DMS53 (cell line): ENCODE results near the gene TOPBP1.
"Not testable (repeated sequence)": the region's sequence is repeated elsewhere in the genome, so short reads cannot be mapped to it uniquely, and the experiment has no call there.

ENCODE experiments used
- DNase-seq: peaks from one replicate; lab custom pipeline; 2025; lab: John Stamatoyannopoulos, UW

The TOPBP1 gene

DNA sequence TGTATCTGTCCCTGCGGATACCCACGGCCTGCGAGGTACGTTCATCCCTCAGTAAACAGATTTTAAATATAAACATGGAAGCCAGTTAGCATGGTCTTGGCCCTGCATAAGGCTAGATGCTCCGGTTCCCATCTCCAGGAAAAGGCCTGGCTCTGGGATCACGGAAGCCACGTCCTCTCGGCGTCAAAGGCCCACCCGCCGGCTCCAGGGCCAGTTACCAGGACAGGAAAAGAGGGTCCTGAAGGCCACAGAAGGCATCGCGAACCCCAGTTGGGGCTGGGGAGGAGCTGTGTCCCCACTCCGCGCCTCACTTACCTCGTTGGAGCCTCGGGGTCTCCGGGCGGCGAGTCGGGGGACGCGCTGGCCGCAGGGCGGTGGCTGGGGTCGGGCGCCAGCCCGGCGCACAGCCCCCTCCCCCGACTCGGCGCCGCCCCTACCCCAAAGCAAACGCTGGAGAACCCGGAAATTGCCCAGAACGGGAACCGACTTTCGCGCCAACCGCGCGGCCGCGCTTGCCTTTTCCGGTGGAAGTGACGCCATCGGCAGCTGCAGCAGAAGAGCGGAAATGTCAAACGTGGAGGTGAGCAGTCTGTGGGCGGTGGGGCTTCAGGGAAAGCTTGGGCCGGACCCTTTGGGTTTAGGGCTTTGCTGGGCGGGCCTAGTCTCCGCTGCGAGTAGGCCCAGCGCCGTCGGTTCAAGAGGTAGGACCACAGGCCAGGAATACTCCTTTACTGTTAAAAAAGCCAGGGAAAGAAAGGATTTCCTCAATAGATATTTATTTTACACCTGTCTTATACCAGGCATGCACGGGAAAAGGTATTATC, at the start of gene TOPBP1:
TOPBP1 (minus strand) TSS at position 488 of the 824 bp plus-strand sequence. CDS start 814 bp downstream, outside the sequence.
- peak; percentile 91 for DNase-seq

DNA sequence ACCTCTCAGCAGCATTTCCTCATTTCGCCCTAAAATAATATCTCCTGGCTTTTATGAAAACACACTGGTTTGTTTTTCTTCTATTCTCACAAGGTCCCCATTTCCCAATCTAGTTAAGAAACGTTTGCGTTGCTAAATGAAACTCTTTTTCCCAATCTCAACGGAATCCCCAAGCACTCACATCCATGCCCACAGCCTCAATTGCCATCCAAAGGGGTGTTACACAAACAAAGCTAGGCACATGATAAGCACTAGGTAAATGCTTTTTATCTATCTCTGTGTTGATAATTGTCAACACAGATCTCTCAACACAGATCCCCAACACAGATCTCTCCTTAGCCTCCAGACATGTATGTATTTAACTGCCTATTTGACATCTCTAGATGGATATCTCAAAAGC, 49.3 kb upstream of the TOPBP1 start:
- no peak for DNase-seq

DNA sequence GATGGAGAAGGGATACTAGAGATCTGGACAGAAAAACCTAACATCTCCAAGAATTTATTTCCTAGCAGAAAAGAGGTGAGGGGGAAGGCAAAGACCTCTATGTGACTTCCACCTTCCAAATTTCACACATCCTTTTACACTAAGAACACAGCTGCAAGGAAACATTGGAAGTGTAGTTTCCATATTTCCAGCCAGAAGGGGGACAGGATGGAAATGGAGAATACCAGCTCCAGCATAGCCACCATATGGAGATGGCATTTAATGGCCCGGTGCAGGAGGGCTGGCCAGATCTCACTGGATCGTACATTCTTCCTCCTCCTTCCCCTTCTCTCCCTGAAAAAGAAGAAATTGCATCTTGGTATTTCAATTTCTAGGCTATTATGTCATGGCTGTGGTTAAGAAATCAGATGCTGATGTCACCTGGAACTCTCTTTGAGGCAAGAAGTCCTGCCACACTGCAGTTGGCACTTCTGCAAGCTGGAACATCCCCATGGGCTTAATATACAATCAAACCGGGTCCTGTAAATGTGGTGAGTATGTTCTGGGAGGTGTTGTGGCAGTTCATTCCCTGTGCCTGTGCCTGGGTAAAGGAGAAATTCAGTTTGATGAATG, 47.5 kb upstream of the TOPBP1 start:
- DNase-seq, result no peak

DNA sequence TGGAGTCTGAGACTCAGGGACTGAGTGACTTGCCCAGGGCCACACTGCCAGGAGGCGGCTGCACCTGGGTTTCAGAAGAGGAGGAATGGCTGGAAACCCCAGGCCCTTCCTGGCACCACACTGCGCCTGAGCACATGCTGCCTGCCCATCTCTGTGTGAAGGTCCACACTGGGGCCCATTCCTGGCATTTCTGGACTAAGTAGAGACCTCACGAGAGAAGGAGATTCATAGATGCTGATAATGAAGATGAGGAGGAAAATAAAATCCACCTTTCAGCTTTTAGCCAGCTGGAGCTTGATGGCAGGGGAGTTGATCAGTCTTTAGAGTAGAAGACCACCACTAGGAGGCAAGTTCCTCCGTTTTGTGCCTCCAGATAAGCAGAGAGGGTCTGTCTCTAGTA, 44.3 kb upstream of the TOPBP1 start:
- DNase-seq, result no peak

DNA sequence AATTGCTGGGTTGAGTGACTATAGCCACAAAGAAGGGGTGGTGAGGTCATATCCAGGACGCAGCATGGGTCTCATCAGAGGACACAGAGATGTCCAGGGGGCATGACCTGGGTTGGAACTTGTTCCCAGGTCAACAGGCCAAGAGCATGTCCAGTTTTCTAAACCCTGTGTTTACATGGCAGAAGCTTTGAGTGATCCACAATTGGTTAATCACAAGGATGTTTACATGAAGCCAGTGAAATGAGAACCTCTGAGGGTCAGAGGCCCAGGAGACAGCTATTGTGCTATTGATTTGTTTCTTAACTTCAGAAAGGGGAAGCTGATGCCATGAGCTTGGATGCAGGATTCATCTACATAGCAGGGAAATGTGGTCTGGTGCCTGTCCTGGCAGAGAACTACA, 42.2 kb upstream of the TOPBP1 start:
- DNase-seq, result no peak

GRCh38 chr3:133701435-133702358, 40.0 kb upstream of the TOPBP1 start:
- DNase-seq, result no peak

GRCh38 chr3:133700351-133700750, 38.6 kb upstream of the TOPBP1 start:
- no peak for DNase-seq

- no peak for DNase-seq
These were observed 38.2 kb upstream of the TOPBP1 start for GRCh38 chr3:133699903-133700302.

DNA sequence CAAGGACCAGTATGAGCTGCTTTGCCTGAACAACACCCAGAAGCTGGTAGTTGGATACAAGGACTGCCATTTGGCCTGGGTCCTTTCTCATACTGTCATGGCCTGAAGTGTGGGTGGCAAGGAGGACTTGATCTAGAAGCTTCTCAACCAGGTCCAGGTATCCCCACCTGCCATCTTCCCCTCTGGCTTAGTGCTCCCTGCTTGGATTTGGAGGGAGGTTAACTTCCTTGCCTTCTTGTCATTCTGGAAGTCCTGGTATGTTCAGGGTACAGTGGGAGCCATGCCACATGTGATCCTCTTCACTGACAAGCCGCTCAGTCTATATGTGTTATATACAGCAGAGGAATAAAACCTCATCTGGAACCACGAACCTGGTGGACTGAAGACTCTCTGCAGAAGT, 37.7 kb upstream of the TOPBP1 start:
- DNase-seq, result no peak

DNA sequence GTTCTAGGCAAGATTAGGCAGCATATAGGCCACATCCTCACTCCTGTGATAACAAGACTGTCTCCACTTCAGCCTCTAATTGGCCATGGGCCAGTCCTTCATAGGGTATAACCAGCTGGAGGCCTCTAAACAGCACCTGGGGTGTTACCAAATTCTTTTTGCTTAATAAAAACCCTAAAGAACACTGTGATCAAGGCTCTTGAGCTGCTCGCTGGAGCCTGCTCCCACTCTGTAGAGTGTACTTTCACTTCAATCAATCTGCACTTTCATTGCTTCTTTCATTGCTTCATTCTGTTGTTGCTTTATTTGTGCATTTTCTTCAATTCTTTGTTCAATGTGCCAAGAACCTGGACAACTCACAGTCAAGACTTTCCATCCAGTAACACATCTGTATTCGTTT, 36.2 kb upstream of the TOPBP1 start:
- DNase-seq, result no peak

- no peak for DNase-seq
These were observed 33.9 kb upstream of the TOPBP1 start for GRCh38 chr3:133695560-133696171.

- no peak for DNase-seq
These were observed 32.8 kb upstream of the TOPBP1 start for GRCh38 chr3:133694288-133695268.

GRCh38 chr3:133693821-133694220, 32.1 kb upstream of the TOPBP1 start:
- no peak for DNase-seq

- DNase-seq, result no peak
These were observed 31.0 kb upstream of the TOPBP1 start for GRCh38 chr3:133692759-133693158.

DNA sequence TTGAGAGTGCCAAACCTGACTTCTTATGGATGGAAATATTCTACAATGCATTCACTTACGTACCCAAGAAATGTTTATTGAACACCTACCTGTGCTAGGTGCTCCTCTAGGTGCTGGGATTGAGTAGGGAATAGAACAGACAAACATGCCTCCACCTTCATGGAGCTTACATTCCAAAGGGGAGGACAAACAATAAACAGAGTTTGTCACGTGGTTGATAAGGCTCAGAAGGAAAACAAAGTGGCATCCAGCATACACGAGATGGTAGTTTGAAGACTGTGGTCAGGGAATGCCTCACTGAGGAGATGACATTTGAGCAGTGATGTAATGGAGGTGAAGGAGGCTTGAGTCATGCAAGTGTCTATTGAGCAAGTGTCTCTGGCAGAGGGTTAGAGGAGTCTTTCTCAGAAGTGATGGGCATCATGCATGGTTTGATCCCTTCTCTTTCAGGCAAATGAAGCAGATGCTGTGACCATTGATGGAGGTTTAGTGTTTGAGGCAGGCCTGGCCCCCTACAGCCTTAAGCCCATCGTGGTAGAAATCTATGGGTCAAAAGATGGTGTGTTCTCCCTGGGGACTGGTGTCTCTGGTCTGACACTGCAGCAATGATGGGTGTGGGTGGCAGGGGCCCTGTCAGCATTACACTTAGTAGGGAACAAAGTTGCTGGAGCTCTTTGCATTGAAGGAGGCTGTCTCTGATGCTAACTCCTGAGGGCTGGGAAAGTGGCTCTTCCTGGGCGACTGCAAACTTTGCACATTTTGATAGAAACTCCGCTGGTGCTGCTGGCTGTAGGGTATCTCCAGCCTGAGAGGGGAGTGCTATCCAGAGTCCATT, 29.7 kb upstream of the TOPBP1 start:
- no peak for DNase-seq

GRCh38 chr3:133677993-133678392, 16.3 kb upstream of the TOPBP1 start:
- not testable (repeated sequence) for DNase-seq

DNA sequence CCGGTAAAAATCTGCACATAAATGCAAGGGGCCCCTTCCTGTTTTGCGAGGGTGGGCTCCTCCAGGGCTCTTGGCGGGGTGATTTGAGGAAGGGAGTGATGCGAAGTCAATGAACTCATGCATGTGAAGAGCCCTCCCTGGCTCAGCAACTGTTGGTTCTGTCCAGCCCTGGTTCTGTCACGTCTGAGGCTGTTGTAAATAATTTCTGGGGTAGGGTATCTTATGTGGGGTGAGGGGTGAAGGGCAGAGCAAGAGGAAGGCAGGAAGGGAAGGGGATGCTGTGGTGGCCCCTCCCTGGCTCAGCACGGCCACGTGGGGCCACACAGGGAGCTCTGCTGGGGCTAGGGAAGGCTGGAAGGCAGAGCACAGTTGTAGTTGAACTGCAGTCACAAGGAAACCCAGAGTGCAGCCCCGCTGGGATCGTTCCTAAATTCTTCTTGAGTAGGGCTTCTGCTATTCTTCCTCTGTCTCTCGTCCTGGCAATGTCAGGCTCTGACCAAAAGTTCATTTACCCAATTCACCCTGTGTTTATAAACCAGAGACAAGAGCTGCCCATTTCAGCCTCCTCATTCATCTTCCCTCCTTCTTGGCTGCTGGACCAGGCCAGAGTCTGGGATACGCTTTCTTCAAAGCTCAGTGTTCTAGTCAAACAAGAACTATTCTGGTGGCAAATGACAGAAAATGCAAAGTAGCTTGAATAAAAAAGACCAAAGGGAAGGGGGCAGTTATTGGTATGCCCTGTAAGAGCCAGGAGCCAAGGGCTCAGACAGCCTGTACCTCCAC, 14.8 kb upstream of the TOPBP1 start:
- no peak for DNase-seq

DNA sequence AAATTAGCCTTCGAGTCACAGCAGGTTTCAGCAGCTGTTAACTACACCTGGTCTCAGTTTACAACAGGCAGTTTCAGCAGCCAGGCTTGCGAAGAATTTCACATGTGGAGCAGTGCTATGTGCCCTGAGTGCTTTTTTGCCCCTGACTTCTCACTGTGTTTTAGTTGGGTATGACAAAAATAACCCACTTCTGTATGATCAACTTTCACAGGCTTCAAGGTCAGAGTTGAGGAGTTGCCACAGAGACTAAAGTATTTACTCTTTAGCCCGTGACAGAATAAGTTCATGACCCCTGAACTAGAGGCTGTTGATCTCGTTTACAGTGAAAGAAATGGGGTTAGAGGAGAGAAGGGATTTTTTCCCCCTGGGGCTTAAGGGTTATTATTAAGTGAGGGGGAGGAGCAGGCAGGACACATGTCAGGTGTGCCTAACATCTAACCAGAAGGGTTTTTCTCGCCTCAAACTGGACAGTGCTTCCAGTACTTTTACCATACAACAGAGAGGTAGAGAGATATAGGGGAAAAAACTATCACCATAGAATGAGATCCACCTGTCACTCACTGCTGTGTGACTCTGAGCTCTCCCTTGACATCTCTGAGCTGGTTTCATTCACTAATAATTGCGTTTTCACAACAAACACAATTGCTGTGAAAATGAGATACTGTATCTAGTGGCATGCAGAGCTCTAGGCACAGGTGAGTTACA, 14.0 kb upstream of the TOPBP1 start:
- no peak for DNase-seq
